Endothelial cell of umbilical vein (primary cell): ENCODE data around the gene ZNF764. TPM values are rescaled to one million over a fixed set of nuclear protein-coding genes. Genes with fewer than 3 reads are reported as not detected.

Experiments
- BruUV-seq: library from RNA; stranded (reverse); fragments of 400-500 nt; replicated peaks from 2 replicates; lab custom pipeline; 2021; lab: Mats Ljungman, UMichigan
- CTCF ChIA-PET: fragments of 300-600, 350-600 bp; sonication (Branson Sonifier 250); formaldehyde crosslinking; loops from one replicate; lab custom pipeline; 2021; ENCODE audit warnings: antibody characterized with exemption, inconsistent platforms; lab: Charles Lee
- POLR2A ChIA-PET: fragments of 300-600, 350-600 bp; sonication (Branson Sonifier 250); formaldehyde crosslinking; loops from one replicate; lab custom pipeline; 2021; ENCODE audit warnings: antibody characterized with exemption, inconsistent platforms; lab: Charles Lee
- DNase-seq: peaks from one replicate; pipeline ENCODE4 v3.0.0-alpha.2; 2011; ENCODE audit warnings: low read depth, low spot score
- FAIRE-seq: peaks from 2 replicates; lab custom pipeline; 2011; peaks lifted over from hg19 to GRCh38; lab: Jason Lieb, UNC
- H2AFZ ChIP-seq: 2 replicates; pipeline ENCODE4 v1.6.0; 2012; ENCODE audit warnings: low read depth, low read length, control low read depth, inconsistent platforms
- H3K27ac ChIP-seq: 2 replicates; pipeline ENCODE4 v1.5.1; 2011; ENCODE audit warnings: low read depth, mild to moderate bottlenecking, control low read depth, low read length, moderate library complexity; ENCODE audit not compliant: insufficient read depth
- H3K27me3 ChIP-seq, 2 experiments: 2 replicates each; pipeline versions ENCODE4 v1.6.0 to v1.6.1; 2011; ENCODE audit warnings: low read length in 2 of 2, mixed read lengths in 1 of 2; ENCODE audit not compliant: control insufficient read depth in 2 of 2, insufficient read depth in 2 of 2
- H3K36me3 ChIP-seq, 2 experiments: 2 replicates in 1 of 2; 3 replicates in 1 of 2; pipeline ENCODE4 v1.5.1; 2011; ENCODE audit warnings: low read length in 2 of 2, mild to moderate bottlenecking in 1 of 2, moderate library complexity in 1 of 2; ENCODE audit not compliant: control insufficient read depth in 2 of 2, insufficient read depth in 2 of 2; ENCODE audit errors: extremely low read depth in 1 of 2
- H3K4me1 ChIP-seq: 3 replicates; pipeline ENCODE4 v1.5.1; 2011; ENCODE audit warnings: mild to moderate bottlenecking, low read length; ENCODE audit not compliant: control insufficient read depth, insufficient read depth; ENCODE audit errors: extremely low read depth
- H3K4me2 ChIP-seq: 2 replicates; pipeline ENCODE4 v1.6.1; 2011; ENCODE audit warnings: low read length, control low read depth, mixed read lengths; ENCODE audit not compliant: insufficient read depth
- H3K4me3 ChIP-seq, 3 experiments: fragments of 200-600 bp in 1 of 3; sonication (generic), shearing (Covaris generic) in 1 of 3; replicated peaks in 1 of 3; 2 replicates each; pipeline ENCODE4 v1.5.1; 2011 to 2016; ENCODE audit warnings: control low read depth in 3 of 3, low read length in 3 of 3, mild to moderate bottlenecking in 2 of 3, inconsistent platforms in 1 of 3, low read depth in 1 of 3, moderate library complexity in 1 of 3; ENCODE audit not compliant: insufficient read depth in 1 of 3
- H3K79me2 ChIP-seq: 2 replicates; pipeline ENCODE4 v1.6.0; 2012; ENCODE audit warnings: low read length, inconsistent platforms; ENCODE audit not compliant: control insufficient read depth, insufficient read depth
- H3K9ac ChIP-seq: replicated peaks from 2 replicates; pipeline ENCODE3; 2011; ENCODE audit warnings: low read length, control low read depth; ENCODE audit not compliant: insufficient read depth; ENCODE audit errors: extremely low read depth
- H3K9me1 ChIP-seq: replicated peaks from 3 replicates; pipeline ENCODE4 v1.6.0; 2011; ENCODE audit warnings: mild to moderate bottlenecking, low read length; ENCODE audit not compliant: control insufficient read depth, insufficient read depth; ENCODE audit errors: extremely low read depth
- H3K9me3 ChIP-seq: replicated peaks from 2 replicates; pipeline ENCODE4 v1.5.1; 2012; ENCODE audit warnings: low read length, inconsistent platforms; ENCODE audit not compliant: control insufficient read depth, insufficient read depth
- H4K20me1 ChIP-seq: replicated peaks from 2 replicates; pipeline ENCODE3; 2011; ENCODE audit warnings: mild to moderate bottlenecking, low read length; ENCODE audit not compliant: control insufficient read depth, insufficient read depth; ENCODE audit errors: extremely low read depth
- EZH2 ChIP-seq: IDR thresholded peaks from 2 replicates; pipeline ENCODE4 v1.6.1; 2012; ENCODE audit warnings: borderline replicate concordance, low read depth, mild to moderate bottlenecking, moderate library complexity, low read length, inconsistent platforms; ENCODE audit not compliant: severe bottlenecking
- FOS ChIP-seq: IDR thresholded peaks from 2 replicates; pipeline ENCODE4 v1.6.1; 2011; ENCODE audit warnings: mild to moderate bottlenecking, low read length, moderate library complexity, borderline replicate concordance; ENCODE audit not compliant: insufficient read depth
- GATA2 ChIP-seq: IDR thresholded peaks from 2 replicates; pipeline ENCODE4 v1.7.0; 2011; ENCODE audit warnings: low read depth, mild to moderate bottlenecking, moderate library complexity, mixed read lengths, low read length; ENCODE audit not compliant: insufficient read length, insufficient read depth
- JUN ChIP-seq: IDR thresholded peaks from 2 replicates; pipeline ENCODE4 v1.6.1; 2011; ENCODE audit warnings: borderline replicate concordance, low read depth; ENCODE audit not compliant: insufficient read length, insufficient read depth
- MYC ChIP-seq: IDR thresholded peaks from one replicate; pipeline ENCODE4 v1.6.1; 2011; ENCODE audit warnings: mild to moderate bottlenecking, low read depth, low read length
- POLR2A ChIP-seq: IDR thresholded peaks from 2 replicates; pipeline ENCODE4 v1.6.1; 2012; ENCODE audit warnings: low read depth, mild to moderate bottlenecking, control low read depth, low read length
- POLR2AphosphoS5 ChIP-seq: IDR thresholded peaks from 2 replicates; pipeline ENCODE4 v1.6.1; 2012; ENCODE audit warnings: low read depth, mild to moderate bottlenecking, control low read depth, low read length, moderate library complexity; ENCODE audit not compliant: insufficient read depth
- dilution Hi-C: fragments of 300-500 bp; cut with MboI; formaldehyde crosslinking; loops from one replicate; pipeline ENCODE4 v1.15.0; 2019; ENCODE audit warnings: low sequenced_read_pairs; ENCODE audit not compliant: extremely low pct_ligation_motif_present
- intact Hi-C: fragments of 100-400 bp; cut with micrococcal nuclease; formaldehyde crosslinking; loops from one replicate; pipeline ENCODE4 v1.10.0; 2022
- polyA plus RNA-seq, 4 experiments: library from polyadenylated mRNA; depleted of rRNA in 3 of 4; stranded (reverse) in 3 of 4; unstranded in 1 of 4; fragments of >200 nt; gene quantifications; 2 replicates each; pipeline versions ENCODE4 v1.2.1 to v1.2.3, GENCODE V29; 2011 to 2012; ENCODE audit warnings: missing spikeins in 1 of 4
- total RNA-seq: library from RNA; stranded (reverse); gene quantifications from 2 replicates; pipeline ENCODE4 v1.2.3, GENCODE V29; 2021
- TF ChIP-seq, protein P1 (sequence below): IDR thresholded peaks from 2 replicates; pipeline ENCODE4 v1.6.1; 2011; ENCODE audit not compliant: insufficient read depth, insufficient read length
- TF ChIP-seq, protein P2 (sequence below), 2 donors: IDR thresholded peaks; 1 replicate in 1 of 2; 2 replicates in 1 of 2; pipeline ENCODE4 v1.5.1; 2011; ENCODE audit warnings: low read length in 2 of 2, mild to moderate bottlenecking in 2 of 2, moderate library complexity in 2 of 2, control low read depth in 1 of 2, inconsistent platforms in 1 of 2, low read depth in 1 of 2; ENCODE audit not compliant: insufficient read depth in 1 of 2; ENCODE audit errors: extremely low read depth in 1 of 2

ZNF764 gene
- total and polyA plus RNA-seq, 2 donors (not counting 3 experiments of a cell fraction or from before 2014, with no cell fraction given), result 5.0 to 12.1 TPM

DNA sequence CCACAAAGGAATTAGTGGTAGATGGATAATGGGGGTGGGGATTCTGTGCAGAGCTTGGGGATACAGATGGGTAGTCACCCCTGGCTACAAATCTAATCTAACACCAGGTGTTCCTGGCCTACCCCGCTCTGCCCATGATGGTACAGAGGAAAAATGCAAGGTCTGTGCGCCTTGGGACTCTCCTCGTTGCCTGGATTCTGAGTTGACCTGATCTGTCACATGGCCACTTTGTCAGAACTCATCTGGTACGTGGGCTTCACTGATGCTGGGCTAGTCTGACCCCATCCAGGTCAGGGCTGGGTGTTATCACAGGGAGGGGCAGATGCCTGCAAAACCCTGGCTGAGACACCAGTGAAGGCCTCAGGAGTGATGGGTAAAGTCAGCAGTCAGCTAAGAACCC lies 5.2 kb downstream of the ZNF764 start:
- dilution Hi-C loops, result no loop called here

More for the DNA sequence above, 5.2 kb downstream of the ZNF764 start:
- intact Hi-C loops, result no loop called here
- Histone ChIP-seq H3K9ac (no peak overlapping the region), H3K4me3 (no peak overlapping the region), H3K27me3 (no peaks in the 10 kb centered on the region), H3K27ac (no peak overlapping the region), H2AFZ (no peak overlapping the region), H3K4me2 (no peak overlapping the region), H3K4me1 (peaks cover 8% of the 10 kb centered on the region), H3K36me3 (peaks cover 3 to 9% of the 10 kb centered on the region in 2 experiments), H4K20me1 (no peaks in the 10 kb centered on the region), H3K9me1 (no peaks in the 10 kb centered on the region), H3K9me3 (no peaks in the 10 kb centered on the region), H3K79me2 (peaks cover 23% of the 10 kb centered on the region)
- FAIRE-seq (no peak), DNase-seq (no peak)
- POLR2A ChIA-PET, result no interaction called here
- no TSS peak for BruUV-seq
- CTCF ChIA-PET, result interaction anchor here (1.3 kb wide), 1 partner anchor 17 kb away, joined by 3 read pairs; no protein-coding TSS in a partner anchor
- TF ChIP-seq POLR2A (no peak), POLR2AphosphoS5 (no peak), JUN (no peak), EZH2 (no peak), FOS (no peak), GATA2 (no peak), MYC (no peak)
- TF ChIP-seq, protein P1, sequence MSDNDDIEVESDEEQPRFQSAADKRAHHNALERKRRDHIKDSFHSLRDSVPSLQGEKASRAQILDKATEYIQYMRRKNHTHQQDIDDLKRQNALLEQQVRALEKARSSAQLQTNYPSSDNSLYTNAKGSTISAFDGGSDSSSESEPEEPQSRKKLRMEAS, result no peak
- TF ChIP-seq, protein P2, sequence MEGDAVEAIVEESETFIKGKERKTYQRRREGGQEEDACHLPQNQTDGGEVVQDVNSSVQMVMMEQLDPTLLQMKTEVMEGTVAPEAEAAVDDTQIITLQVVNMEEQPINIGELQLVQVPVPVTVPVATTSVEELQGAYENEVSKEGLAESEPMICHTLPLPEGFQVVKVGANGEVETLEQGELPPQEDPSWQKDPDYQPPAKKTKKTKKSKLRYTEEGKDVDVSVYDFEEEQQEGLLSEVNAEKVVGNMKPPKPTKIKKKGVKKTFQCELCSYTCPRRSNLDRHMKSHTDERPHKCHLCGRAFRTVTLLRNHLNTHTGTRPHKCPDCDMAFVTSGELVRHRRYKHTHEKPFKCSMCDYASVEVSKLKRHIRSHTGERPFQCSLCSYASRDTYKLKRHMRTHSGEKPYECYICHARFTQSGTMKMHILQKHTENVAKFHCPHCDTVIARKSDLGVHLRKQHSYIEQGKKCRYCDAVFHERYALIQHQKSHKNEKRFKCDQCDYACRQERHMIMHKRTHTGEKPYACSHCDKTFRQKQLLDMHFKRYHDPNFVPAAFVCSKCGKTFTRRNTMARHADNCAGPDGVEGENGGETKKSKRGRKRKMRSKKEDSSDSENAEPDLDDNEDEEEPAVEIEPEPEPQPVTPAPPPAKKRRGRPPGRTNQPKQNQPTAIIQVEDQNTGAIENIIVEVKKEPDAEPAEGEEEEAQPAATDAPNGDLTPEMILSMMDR (IDR thresholded peaks at IDR 0.05; ENCODE audit: extremely low read depth in 1 of 2, insufficient read depth in 1 of 2, low read depth in 1 of 2, low read length in 2 of 2), result no peak
